Muscle layer of duodenum (tissue), 2 donors: ENCODE measurements around the gene GOLGA6L6.
"Not testable (repeated sequence)": the region's sequence is repeated elsewhere in the genome, so short reads cannot be mapped to it uniquely, and the experiment has no call there.

Experiments used
- H3K27ac ChIP-seq: one replicate; pipeline ENCODE4 v1.7.0; 2013; ENCODE audit warnings: mild to moderate bottlenecking, low read length
- H3K27me3 ChIP-seq: one replicate; pipeline ENCODE4 v1.7.0; 2013; ENCODE audit warnings: low read depth, mild to moderate bottlenecking, control low read depth, low read length
- H3K36me3 ChIP-seq, 2 donors: one replicate each; pipeline ENCODE4 v1.7.0; 2013; ENCODE audit warnings: low read length in 2 of 2, control low read depth in 1 of 2, mild to moderate bottlenecking in 1 of 2; ENCODE audit not compliant: insufficient read depth in 2 of 2, control insufficient read depth in 1 of 2
- H3K4me1 ChIP-seq, 2 donors: one replicate each; pipeline ENCODE4 v1.7.0; 2013; ENCODE audit warnings: low read length in 2 of 2, mild to moderate bottlenecking in 2 of 2, control low read depth in 1 of 2, moderate library complexity in 1 of 2; ENCODE audit not compliant: insufficient read depth in 2 of 2, control insufficient read depth in 1 of 2
- H3K4me3 ChIP-seq, 2 donors: one replicate each; pipeline ENCODE4 v1.7.0; 2013; ENCODE audit warnings: low read length in 2 of 2, low read depth in 1 of 2, mild to moderate bottlenecking in 1 of 2
- H3K9me3 ChIP-seq, 2 donors: one replicate each; pipeline ENCODE4 v1.7.0; 2013; ENCODE audit warnings: low read length in 2 of 2, control low read depth in 1 of 2, mild to moderate bottlenecking in 1 of 2; ENCODE audit not compliant: control insufficient read depth in 1 of 2
- donor health status: healthy.

The GOLGA6L6 gene

DNA sequence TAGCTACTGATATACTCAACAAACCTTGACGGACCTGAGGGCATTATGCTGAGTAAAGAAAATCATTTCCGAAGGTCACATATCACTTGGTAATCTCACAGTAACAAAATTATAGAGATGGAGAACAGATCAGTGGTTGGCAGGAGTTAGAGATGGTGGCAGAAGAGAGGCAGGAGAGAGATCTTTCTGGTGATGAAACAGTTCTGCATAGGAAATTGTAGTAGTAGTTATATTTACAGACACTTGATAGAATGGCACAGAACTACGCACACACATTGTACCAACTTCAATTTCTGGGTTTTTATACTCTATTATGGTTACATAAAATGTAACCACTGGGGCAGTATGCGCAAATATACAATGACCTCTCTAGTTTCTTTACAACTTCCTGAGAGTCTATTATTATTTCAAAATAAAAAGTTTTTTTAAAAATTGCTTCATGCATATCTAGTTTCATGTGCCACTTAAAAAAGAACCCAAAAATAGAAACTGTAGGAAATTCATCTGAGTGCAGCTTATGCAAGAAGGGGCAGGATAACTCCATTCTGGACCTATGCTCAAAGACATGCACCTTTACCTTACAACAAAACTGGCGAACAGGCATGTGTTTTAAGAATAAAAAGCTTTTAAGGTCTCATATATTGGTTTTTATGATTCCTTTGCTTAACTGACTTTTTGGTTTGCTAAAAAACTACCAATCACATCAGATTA is 39.9 kb downstream of the GOLGA6L6 start:
- not testable (repeated sequence) for H3K27ac ChIP-seq, H3K36me3 ChIP-seq, H3K27me3 ChIP-seq, H3K4me1 ChIP-seq, H3K9me3 ChIP-seq, H3K4me3 ChIP-seq

- not testable (repeated sequence) for H3K4me1 ChIP-seq, H3K27me3 ChIP-seq, H3K9me3 ChIP-seq, H3K27ac ChIP-seq, H3K4me3 ChIP-seq, H3K36me3 ChIP-seq
Observed at GRCh38 chr15:20497781-20498180, 43.8 kb downstream of the GOLGA6L6 start.

GRCh38 chr15:20493035-20493434 is 48.6 kb downstream of the GOLGA6L6 start:
- not testable (repeated sequence) for H3K27ac ChIP-seq, H3K27me3 ChIP-seq

DNA sequence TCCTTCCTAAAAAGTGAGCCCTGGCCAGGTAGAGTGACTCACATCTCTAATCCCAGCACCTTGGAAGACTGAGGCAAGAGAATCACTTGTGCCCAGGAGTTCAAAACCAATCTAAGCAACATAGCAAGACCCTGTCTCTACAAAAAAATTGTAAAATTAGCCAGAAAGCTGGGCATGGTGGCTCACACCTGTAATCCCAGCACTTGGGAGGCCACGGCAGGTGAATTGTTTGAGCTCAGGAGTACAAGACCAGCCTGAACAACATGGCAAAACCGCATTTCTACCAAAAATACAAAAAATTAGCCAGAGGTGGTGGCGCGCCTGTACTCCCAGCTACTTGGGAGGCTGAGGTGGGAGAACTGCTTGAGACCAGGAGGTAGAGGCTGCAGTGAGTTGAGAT is 49.0 kb downstream of the GOLGA6L6 start:
- not testable (repeated sequence) for H3K4me3 ChIP-seq, H3K27ac ChIP-seq, H3K9me3 ChIP-seq, H3K36me3 ChIP-seq, H3K4me1 ChIP-seq, H3K27me3 ChIP-seq

More at GRCh38 chr15:20493035-20493434, 48.6 kb downstream of the GOLGA6L6 start:
- not testable (repeated sequence) for H3K9me3 ChIP-seq, H3K4me1 ChIP-seq, H3K36me3 ChIP-seq, H3K4me3 ChIP-seq

- H3K9me3 ChIP-seq, H3K36me3 ChIP-seq, H3K4me1 ChIP-seq, H3K27ac ChIP-seq, H3K4me3 ChIP-seq, H3K27me3 ChIP-seq: not testable (repeated sequence)
Observed at GRCh38 chr15:20489320-20489719, 52.3 kb downstream of the GOLGA6L6 start.
